Epithelial cell of esophagus (primary cell): Measurements from ENCODE around the gene KCNH5.

ENCODE experiments used
- DNase-seq: peaks from one replicate; pipeline ENCODE4 v3.0.0; 2010; ENCODE audit warnings: low read depth
- H3K4me3 ChIP-seq: 2 replicates; pipeline ENCODE4 v1.5.1; 2011; ENCODE audit warnings: mild to moderate bottlenecking, low read length, control low read depth
- TF ChIP-seq, protein P1 (sequence below): IDR thresholded peaks from 2 replicates; pipeline ENCODE4 v1.5.1; 2011; ENCODE audit warnings: low read depth, mild to moderate bottlenecking, low read length, control low read depth, inconsistent platforms; ENCODE audit not compliant: insufficient read depth; ENCODE audit errors: missing control alignments

KCNH5 gene

DNA sequence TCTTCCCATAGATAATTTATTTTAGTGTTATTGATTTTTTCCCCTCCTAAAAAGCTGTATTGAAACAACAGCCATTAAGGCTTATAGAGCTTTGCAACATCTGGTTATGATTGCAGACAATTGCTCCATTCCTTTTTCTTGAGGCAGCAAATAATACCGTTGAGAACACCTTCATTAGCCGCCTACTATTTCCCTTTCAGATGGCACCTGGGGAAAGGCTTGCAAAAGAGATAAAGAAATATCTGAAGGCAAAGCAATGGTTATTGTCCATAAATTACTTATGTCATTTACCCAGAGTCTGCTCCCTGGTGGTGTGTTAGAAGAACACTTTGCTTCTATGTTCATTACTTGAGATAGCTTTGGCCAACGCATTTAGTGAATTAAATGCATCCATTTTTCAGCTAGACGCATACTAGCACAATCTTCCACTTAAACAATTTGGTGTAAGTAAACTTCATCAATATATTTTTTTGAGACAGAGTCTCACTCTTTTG is 377.8 kb downstream of the KCNH5 start:
- TF ChIP-seq, protein P1, sequence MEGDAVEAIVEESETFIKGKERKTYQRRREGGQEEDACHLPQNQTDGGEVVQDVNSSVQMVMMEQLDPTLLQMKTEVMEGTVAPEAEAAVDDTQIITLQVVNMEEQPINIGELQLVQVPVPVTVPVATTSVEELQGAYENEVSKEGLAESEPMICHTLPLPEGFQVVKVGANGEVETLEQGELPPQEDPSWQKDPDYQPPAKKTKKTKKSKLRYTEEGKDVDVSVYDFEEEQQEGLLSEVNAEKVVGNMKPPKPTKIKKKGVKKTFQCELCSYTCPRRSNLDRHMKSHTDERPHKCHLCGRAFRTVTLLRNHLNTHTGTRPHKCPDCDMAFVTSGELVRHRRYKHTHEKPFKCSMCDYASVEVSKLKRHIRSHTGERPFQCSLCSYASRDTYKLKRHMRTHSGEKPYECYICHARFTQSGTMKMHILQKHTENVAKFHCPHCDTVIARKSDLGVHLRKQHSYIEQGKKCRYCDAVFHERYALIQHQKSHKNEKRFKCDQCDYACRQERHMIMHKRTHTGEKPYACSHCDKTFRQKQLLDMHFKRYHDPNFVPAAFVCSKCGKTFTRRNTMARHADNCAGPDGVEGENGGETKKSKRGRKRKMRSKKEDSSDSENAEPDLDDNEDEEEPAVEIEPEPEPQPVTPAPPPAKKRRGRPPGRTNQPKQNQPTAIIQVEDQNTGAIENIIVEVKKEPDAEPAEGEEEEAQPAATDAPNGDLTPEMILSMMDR: no peak
- DNase-seq: peak; percentile 9
- no peak overlapping the region for H3K4me3 ChIP-seq

DNA sequence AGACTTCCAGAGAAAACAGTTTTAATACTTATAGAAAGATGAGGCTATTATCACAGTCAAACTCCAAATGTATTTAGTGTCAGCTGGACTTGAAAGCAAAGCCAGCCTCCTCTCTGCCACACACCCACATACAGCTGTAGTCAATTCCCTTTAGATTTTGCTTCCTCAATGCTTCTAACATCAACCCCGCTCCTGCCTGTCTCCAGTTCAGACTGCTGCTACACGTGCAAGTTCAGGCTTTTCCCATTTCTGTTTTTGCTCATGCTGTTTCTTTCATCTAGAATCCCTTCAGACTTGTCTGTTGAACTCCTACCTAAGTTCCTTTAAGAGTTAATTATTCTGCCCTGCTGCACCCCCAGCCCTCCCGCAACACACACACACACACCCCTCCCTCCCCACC is 380.0 kb downstream of the KCNH5 start:
- H3K4me3 ChIP-seq: no peak overlapping the region
- TF ChIP-seq, protein P1: no peak
- DNase-seq: peak; percentile 17

DNA sequence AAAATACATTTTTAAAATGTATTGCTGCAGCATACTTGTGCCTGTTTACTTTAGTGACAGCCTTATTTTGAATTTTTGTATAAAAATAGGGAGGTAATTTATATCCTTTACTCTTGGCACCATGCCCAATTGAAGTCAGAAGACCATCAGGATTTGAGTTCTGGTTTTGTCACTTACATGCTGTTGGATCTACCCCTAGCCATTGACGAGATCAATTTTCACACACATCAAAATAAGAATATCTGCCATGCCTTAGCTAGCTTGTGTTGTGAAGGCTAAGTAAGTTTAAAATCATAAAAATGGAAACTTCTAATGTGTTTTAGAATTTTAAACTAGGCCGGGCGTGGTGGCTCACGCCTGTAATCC is 381.8 kb downstream of the KCNH5 start:
- H3K4me3 ChIP-seq: no peak overlapping the region
- DNase-seq: no peak
- TF ChIP-seq, protein P1: no peak

DNA sequence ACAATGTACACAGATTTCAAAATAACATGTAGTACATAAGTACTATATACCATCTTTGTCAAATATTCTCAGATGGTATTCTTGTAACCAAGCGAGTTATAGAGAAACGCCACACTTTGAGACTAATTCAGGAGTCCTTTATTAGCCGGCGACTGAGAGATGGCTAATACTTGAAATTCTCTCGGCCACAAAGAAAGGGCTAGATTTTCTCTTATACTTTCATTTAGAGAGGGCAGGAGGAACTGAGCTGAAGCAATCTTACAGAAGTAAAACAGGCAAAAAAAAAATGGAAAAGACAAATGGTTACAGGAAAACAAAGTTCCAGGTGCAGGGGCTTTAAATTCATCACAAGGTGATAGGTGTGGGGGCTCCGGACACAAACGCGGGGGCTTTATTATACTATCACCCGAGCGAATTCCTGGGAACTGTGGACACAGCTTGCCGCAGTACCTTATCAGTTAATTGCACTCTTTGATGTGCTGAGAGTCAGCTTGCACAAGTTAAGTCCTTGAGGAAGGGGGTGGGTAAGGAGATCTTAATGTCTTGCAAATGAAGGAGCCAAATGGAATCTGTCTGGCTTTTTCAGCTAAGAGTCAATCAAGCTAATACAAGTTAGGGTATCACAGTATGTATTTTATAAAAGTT is 382.3 kb downstream of the KCNH5 start:
- TF ChIP-seq, protein P1: no peak
- no peak overlapping the region for H3K4me3 ChIP-seq
- no peak for DNase-seq

GRCh38 chr14:62661818-62662217 is 383.4 kb downstream of the KCNH5 start:
- TF ChIP-seq, protein P1: no peak

GRCh38 chr14:62658631-62659030 is 386.6 kb downstream of the KCNH5 start:
- DNase-seq: no peak
- TF ChIP-seq, protein P1: no peak
- H3K4me3 ChIP-seq: no peak overlapping the region

More at GRCh38 chr14:62661818-62662217, 383.4 kb downstream of the KCNH5 start:
- no peak overlapping the region for H3K4me3 ChIP-seq
- peak; percentile 47 for DNase-seq

DNA sequence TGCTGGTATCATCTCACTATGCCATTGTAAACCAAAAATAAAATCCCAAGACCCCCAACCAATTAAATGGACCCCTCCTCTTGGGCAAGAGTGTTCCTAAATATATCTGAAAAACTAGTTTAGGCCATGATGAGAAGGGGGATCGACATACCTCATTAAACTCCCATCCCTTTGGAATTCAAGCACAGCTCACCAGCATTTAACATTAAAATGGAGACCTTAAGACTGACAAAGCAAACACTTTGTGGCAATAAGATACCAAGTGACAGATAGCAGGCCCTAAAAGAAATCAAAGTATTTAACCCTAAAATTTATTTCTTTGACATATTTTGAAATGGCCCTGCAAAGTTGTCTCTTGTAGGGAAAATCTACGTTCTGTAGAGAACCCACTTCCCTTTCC is 387.9 kb downstream of the KCNH5 start:
- no peak overlapping the region for H3K4me3 ChIP-seq
- no peak for DNase-seq
- TF ChIP-seq, protein P1: no peak
